Activated naive CD8-positive, alpha-beta T cell treated with anti-CD3 and anti-CD28 coated beads, Interleukin-2, amount 10 ng/mL, durations not matched to agents 7 days and 5 days (primary cell): ENCODE data around the gene RDH11. TPM values are rescaled to one million over a fixed set of nuclear protein-coding genes. Genes with fewer than 3 reads are reported as not detected.

Experiments used
- ATAC-seq: fragments of 150-1000 bp; cut with Tn5 transposase; one replicate; pipeline ENCODE4 v1.10.0; 2021; ENCODE audit warnings: low read depth, moderate library complexity
- POLR2A ChIA-PET: fragments of 350-600 bp; sonication (Branson Sonifier 250); formaldehyde crosslinking; loops from one replicate; lab custom pipeline; 2021; ENCODE audit warnings: antibody characterized with exemption; lab: Charles Lee
- DNase-seq: peaks from one replicate; pipeline ENCODE4 v3.0.0; 2021
- H3K27ac Mint-ChIP-seq: one replicate; pipeline ENCODE4 v1.8.0; 2022; ENCODE audit warnings: mild to moderate bottlenecking, mixed read lengths
- H3K27me3 Mint-ChIP-seq: one replicate; pipeline ENCODE4 v1.8.0; 2022; ENCODE audit warnings: mild to moderate bottlenecking, moderate library complexity, mixed read lengths
- H3K36me3 Mint-ChIP-seq: one replicate; pipeline ENCODE4 v1.8.0; 2021; ENCODE audit warnings: mild to moderate bottlenecking, mixed read lengths
- H3K4me1 Mint-ChIP-seq: one replicate; pipeline ENCODE4 v1.8.0; 2021; ENCODE audit warnings: mixed read lengths
- H3K4me3 Mint-ChIP-seq: one replicate; pipeline ENCODE4 v1.8.0; 2022; ENCODE audit warnings: mild to moderate bottlenecking, moderate library complexity, mixed read lengths
- H3K9me3 Mint-ChIP-seq: one replicate; pipeline ENCODE4 v1.8.0; 2021; ENCODE audit warnings: mixed read lengths
- total RNA-seq, 2 experiments: library from RNA; stranded (reverse); gene quantifications; one replicate each; pipeline ENCODE4 v1.2.3, GENCODE V29; 2021

Gene RDH11
- total RNA-seq, 2 experiments from 2014 or later = 54.9 to 55.5 TPM

- POLR2A ChIA-PET = interaction anchor here (1.0 to 2.2 kb wide), 9 partner anchors 10 to 335 kb away, joined by 3 to 14 read pairs (median 6); partner anchors contain the start of genes ATP6V1D, EIF2S1, PIGH and RAD51B
- Mint-ChIP-seq H3K36me3 (peaks cover 14% of the 10 kb centered on the region), H3K9me3 (no peaks in the 10 kb centered on the region), H3K27me3 (no peaks in the 10 kb centered on the region), H3K4me1 (peaks cover 22% of the 10 kb centered on the region), H3K27ac (peak overlapping the region; percentile 99), H3K4me3 (peak overlapping the region; percentile 99)
- DNase-seq (peak; percentile 70), ATAC-seq (peak; percentile 86)
Measured at GRCh38 chr14:67694791-67695393, 672 bp downstream of the RDH11 start.

GRCh38 chr14:67690011-67690410 is 5.6 kb downstream of the RDH11 start:
- Mint-ChIP-seq H3K4me1 (peaks cover 21% of the 10 kb centered on the region), H3K27ac (no peak overlapping the region), H3K27me3 (no peaks in the 10 kb centered on the region), H3K36me3 (peaks cover 52% of the 10 kb centered on the region), H3K4me3 (no peak overlapping the region), H3K9me3 (no peaks in the 10 kb centered on the region)
- POLR2A ChIA-PET = no interaction called here
- ATAC-seq = no peak
- no peak for DNase-seq

- POLR2A ChIA-PET = no interaction called here
- no peaks in the 10 kb centered on the region for H3K27me3 Mint-ChIP-seq
- no peak overlapping the region for H3K27ac Mint-ChIP-seq
- ATAC-seq (no peak), DNase-seq (no peak)
- H3K4me1 Mint-ChIP-seq = peaks cover 19% of the 10 kb centered on the region
- H3K9me3 Mint-ChIP-seq = no peaks in the 10 kb centered on the region
- H3K4me3 Mint-ChIP-seq = no peak overlapping the region
- peaks cover 58% of the 10 kb centered on the region for H3K36me3 Mint-ChIP-seq
Measured at GRCh38 chr14:67683842-67684241, 11.7 kb downstream of the RDH11 start.

GRCh38 chr14:67680941-67681340 is 14.6 kb downstream of the RDH11 start:
- DNase-seq (no peak), ATAC-seq (no peak)
- H3K36me3 Mint-ChIP-seq = peaks cover 40% of the 10 kb centered on the region
- no peaks in the 10 kb centered on the region for H3K27me3 Mint-ChIP-seq
- H3K4me3 Mint-ChIP-seq = no peak overlapping the region
- H3K4me1 Mint-ChIP-seq = peaks cover 21% of the 10 kb centered on the region
- POLR2A ChIA-PET = interaction anchor here (1.7 kb wide), 1 partner anchor 15 kb away, joined by 6 read pairs; the partner anchor contains the start of gene RDH11
- H3K27ac Mint-ChIP-seq = peak overlapping the region; percentile 39
- no peaks in the 10 kb centered on the region for H3K9me3 Mint-ChIP-seq

- H3K27ac Mint-ChIP-seq = peak overlapping the region; percentile 15
- no peaks in the 10 kb centered on the region for H3K27me3 Mint-ChIP-seq
- POLR2A ChIA-PET = interaction anchor here (1.7 kb wide), 1 partner anchor 15 kb away, joined by 6 read pairs; the partner anchor contains the start of gene RDH11
- H3K4me3 Mint-ChIP-seq = no peak overlapping the region
- ATAC-seq (peak; percentile 97), DNase-seq (no peak)
- peaks cover 25% of the 10 kb centered on the region for H3K4me1 Mint-ChIP-seq
- peaks cover 33% of the 10 kb centered on the region for H3K36me3 Mint-ChIP-seq
- H3K9me3 Mint-ChIP-seq = no peaks in the 10 kb centered on the region
Measured at GRCh38 chr14:67680121-67680602, 15.4 kb downstream of the RDH11 start.

DNA sequence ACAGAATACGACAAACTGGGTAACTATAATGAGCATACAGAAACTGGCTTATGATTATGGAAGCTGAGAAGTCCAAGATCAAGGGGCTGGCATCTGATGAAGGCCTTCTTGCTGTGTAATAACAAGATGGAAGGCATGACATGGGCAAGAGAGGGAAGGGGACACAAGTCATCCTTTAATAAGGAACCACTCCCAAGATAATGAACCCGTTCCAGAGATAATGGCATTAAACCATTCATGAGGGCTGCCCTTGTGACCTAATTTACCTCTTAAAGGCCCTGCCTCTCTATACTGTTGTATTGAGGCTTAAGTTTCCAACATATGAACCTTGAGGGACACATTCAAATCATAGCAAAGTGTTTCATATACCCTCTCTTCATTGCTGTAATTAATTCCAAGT is 16.6 kb downstream of the RDH11 start:
- no peak overlapping the region for H3K27ac Mint-ChIP-seq
- peaks cover 26% of the 10 kb centered on the region for H3K36me3 Mint-ChIP-seq
- H3K27me3 Mint-ChIP-seq = no peaks in the 10 kb centered on the region
- no peak for ATAC-seq
- H3K4me1 Mint-ChIP-seq = peaks cover 22% of the 10 kb centered on the region
- H3K4me3 Mint-ChIP-seq = no peak overlapping the region
- POLR2A ChIA-PET = no interaction called here
- no peak for DNase-seq
- no peaks in the 10 kb centered on the region for H3K9me3 Mint-ChIP-seq

GRCh38 chr14:67675219-67675582 is 20.4 kb downstream of the RDH11 start:
- H3K4me1 Mint-ChIP-seq = peaks cover 20% of the 10 kb centered on the region
- H3K27ac Mint-ChIP-seq = peak overlapping the region; percentile 87
- peaks cover 4% of the 10 kb centered on the region for H3K36me3 Mint-ChIP-seq
- no peak for DNase-seq
- no peak for ATAC-seq
- H3K9me3 Mint-ChIP-seq = no peaks in the 10 kb centered on the region
- POLR2A ChIA-PET = interaction anchor here (0.6 to 1.9 kb wide), 5 partner anchors 12 to 32 kb away, joined by 3 to 14 read pairs (median 5); partner anchors contain the start of gene RDH11
- H3K27me3 Mint-ChIP-seq = no peaks in the 10 kb centered on the region
- H3K4me3 Mint-ChIP-seq = peak overlapping the region; percentile 87

DNA sequence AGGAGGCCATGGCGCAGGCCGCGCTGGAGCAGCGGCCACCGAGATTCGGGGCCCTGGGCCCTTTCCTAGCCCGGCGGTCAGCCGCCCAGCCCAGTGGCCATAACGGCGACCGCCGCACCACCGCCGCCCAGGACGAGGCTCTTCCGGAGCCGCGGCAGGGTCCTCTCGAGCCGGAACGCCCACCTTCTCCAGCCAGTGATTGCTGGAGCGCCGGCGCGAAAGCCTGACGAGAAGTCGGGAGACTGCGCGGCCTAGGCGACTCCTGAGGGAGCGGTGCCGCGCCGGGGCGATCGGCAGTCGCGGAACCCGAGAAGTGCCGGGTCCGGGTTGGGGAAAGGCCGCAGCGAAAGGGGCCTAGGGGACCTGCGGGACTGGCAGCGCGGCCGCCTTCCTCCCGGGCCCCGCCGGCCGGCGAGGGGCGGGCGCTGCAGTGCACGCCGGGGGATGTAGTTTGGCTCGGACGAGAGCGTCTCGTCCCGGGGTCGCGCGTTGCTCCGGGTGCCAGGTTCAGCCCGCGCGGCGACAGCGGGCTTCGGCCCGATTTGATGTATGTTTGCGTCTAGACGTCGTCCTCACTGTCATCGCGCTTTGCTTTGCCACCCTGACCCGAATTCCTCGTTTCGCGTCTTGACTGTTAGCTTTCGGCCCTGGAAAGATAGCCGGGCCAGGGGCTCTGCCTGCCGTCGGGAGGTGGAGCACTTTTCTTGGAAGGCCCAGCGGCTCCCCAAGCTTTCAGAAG is 20.9 kb downstream of the RDH11 start, which contains the start of gene VTI1B:
Gene VTI1B (minus strand): TSS at position 153 of the 739 bp plus-strand sequence. CDS start 143 bp downstream, at position 10.
- no peaks in the 10 kb centered on the region for H3K27me3 Mint-ChIP-seq
- peaks cover 18% of the 10 kb centered on the region for H3K4me1 Mint-ChIP-seq
- peak; percentile 91 for ATAC-seq
- H3K27ac Mint-ChIP-seq = peak within 1 kb of the TSS; percentile 87
- peaks cover 4% of the 10 kb centered on the region for H3K36me3 Mint-ChIP-seq
- POLR2A ChIA-PET = interaction anchor here (0.6 to 1.9 kb wide), 6 partner anchors 12 to 54 kb away, joined by 3 to 14 read pairs (median 4); partner anchors contain the start of gene RDH11
- H3K9me3 Mint-ChIP-seq = no peaks in the 10 kb centered on the region
- peak within 1 kb of the TSS; percentile 87 for H3K4me3 Mint-ChIP-seq
- DNase-seq = peak; percentile 85

GRCh38 chr14:67674139-67674479 is 21.5 kb downstream of the RDH11 start:
- Mint-ChIP-seq H3K4me3 (peak overlapping the region; percentile 87), H3K27ac (peak overlapping the region; percentile 78), H3K9me3 (no peaks in the 10 kb centered on the region), H3K4me1 (peaks cover 19% of the 10 kb centered on the region), H3K27me3 (no peaks in the 10 kb centered on the region), H3K36me3 (peaks cover 4% of the 10 kb centered on the region)
- POLR2A ChIA-PET = interaction anchor here (0.9 to 1.9 kb wide), 3 partner anchors 12 to 54 kb away, joined by 3 to 14 read pairs (median 4); partner anchors contain the start of gene RDH11
- ATAC-seq = peak; percentile 49
- DNase-seq = peak; percentile 68

DNA sequence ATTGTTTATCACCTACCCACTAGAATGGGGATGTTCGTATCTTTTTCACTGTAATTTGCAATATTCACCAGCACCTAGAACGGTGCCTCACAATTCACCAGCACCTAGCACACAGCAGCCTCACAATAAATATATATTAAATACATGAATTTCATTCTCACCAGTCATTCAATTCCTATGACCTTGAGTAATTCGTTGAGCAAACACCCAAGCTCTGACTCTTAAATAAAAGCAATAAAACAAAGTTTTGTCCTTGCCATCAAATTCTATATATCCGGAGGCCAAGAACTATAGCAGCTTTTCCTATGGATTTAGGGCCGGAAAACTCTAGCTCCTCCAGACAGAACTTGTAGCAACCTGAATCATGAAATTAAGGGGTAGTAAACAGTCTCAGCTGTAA is 22.1 kb downstream of the RDH11 start:
- H3K9me3 Mint-ChIP-seq = no peaks in the 10 kb centered on the region
- POLR2A ChIA-PET = interaction anchor here (0.9 to 1.4 kb wide), 2 partner anchors 12 to 53 kb away, joined by 3 to 4 read pairs; no protein-coding TSS in a partner anchor
- H3K36me3 Mint-ChIP-seq = peaks cover 4% of the 10 kb centered on the region
- H3K4me1 Mint-ChIP-seq = peaks cover 22% of the 10 kb centered on the region
- DNase-seq = no peak
- H3K4me3 Mint-ChIP-seq = peak overlapping the region; percentile 87
- no peak overlapping the region for H3K27ac Mint-ChIP-seq
- no peak for ATAC-seq
- no peaks in the 10 kb centered on the region for H3K27me3 Mint-ChIP-seq

- ATAC-seq (no peak), DNase-seq (no peak)
- POLR2A ChIA-PET = interaction anchor here (1.1 kb wide), 1 partner anchor 26 kb away, joined by 4 read pairs; no protein-coding TSS in a partner anchor
- Mint-ChIP-seq H3K4me1 (peaks cover 27% of the 10 kb centered on the region), H3K27ac (no peak overlapping the region), H3K27me3 (no peaks in the 10 kb centered on the region), H3K4me3 (no peak overlapping the region), H3K9me3 (no peaks in the 10 kb centered on the region), H3K36me3 (no peaks in the 10 kb centered on the region)
Measured at GRCh38 chr14:67668559-67668958, 27.0 kb downstream of the RDH11 start.

- peaks cover 22% of the 10 kb centered on the region for H3K4me1 Mint-ChIP-seq
- peak; percentile 71 for ATAC-seq
- DNase-seq = no peak
- POLR2A ChIA-PET = interaction anchor here (1.3 kb wide), 2 partner anchors 24 to 54 kb away, joined by 3 read pairs; no protein-coding TSS in a partner anchor
- H3K36me3 Mint-ChIP-seq = peaks cover 6% of the 10 kb centered on the region
- no peak overlapping the region for H3K4me3 Mint-ChIP-seq
- H3K27me3 Mint-ChIP-seq = no peaks in the 10 kb centered on the region
- H3K27ac Mint-ChIP-seq = no peak overlapping the region
- H3K9me3 Mint-ChIP-seq = no peaks in the 10 kb centered on the region
Measured at GRCh38 chr14:67666750-67667449, 28.7 kb downstream of the RDH11 start.
